Measurements from ENCODE around the gene PDCD6IP. TPM values are rescaled to one million over a fixed set of nuclear protein-coding genes. Genes with fewer than 3 reads are reported as not detected.
"Not testable (repeated sequence)": the region's sequence is repeated elsewhere in the genome, so short reads cannot be mapped to it uniquely, and the experiment has no call there.

PDCD6IP gene
- total and polyA plus RNA-seq, 2 donors from 2014 or later: 47.2 to 240 TPM

DNA sequence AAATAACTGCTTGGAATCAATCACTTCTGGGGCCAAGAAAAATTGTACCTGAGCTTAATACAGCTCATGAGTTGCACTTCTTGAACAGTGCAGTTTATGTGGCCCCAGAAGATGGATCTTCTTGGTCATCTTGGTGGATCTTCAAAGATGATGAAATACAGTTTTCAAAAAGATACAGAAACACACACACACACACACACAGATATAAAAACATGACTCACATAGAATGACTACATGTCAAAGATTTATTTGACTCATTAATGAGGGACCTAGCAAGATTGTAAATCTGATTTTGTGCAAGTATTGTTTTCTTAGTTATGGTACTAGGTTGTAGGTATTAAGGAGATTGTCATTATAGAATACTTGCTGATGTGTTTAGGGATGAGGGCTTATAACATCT, 32.6 kb downstream of the PDCD6IP start:
- Histone ChIP-seq H3K9me3 (ENCODE audit: control insufficient read depth in 2 of 3, insufficient read depth in 1 of 3, low read length in 3 of 3) (no peaks in the 10 kb centered on the region), H3K9ac (ENCODE audit: low read length in 3 of 3) (no peak overlapping the region), H3K27me3 (ENCODE audit: control insufficient read depth, insufficient read depth, low read length) (no peaks in the 10 kb centered on the region), H3K36me3 (ENCODE audit: control insufficient read depth in 2 of 3, insufficient read depth in 3 of 3, low read length in 3 of 3) (peaks cover 0 to 15% (median 11%) of the 10 kb centered on the region in 3 donors), H3K4me3 (ENCODE audit: low read length in 3 of 3) (no peak overlapping the region), H3K27ac (ENCODE audit: low read depth in 2 of 2, low read length in 2 of 2) (no peak overlapping the region), H3K4me1 (ENCODE audit: control insufficient read depth in 2 of 3, insufficient read depth in 2 of 3, low read depth in 1 of 3, low read length in 3 of 3) (no peaks in the 10 kb centered on the region)
- DNase-seq (no peak), FAIRE-seq (no peak)
- intact Hi-C loops (cut with DNase I): no loop called here
- TF ChIP-seq, protein P1, sequence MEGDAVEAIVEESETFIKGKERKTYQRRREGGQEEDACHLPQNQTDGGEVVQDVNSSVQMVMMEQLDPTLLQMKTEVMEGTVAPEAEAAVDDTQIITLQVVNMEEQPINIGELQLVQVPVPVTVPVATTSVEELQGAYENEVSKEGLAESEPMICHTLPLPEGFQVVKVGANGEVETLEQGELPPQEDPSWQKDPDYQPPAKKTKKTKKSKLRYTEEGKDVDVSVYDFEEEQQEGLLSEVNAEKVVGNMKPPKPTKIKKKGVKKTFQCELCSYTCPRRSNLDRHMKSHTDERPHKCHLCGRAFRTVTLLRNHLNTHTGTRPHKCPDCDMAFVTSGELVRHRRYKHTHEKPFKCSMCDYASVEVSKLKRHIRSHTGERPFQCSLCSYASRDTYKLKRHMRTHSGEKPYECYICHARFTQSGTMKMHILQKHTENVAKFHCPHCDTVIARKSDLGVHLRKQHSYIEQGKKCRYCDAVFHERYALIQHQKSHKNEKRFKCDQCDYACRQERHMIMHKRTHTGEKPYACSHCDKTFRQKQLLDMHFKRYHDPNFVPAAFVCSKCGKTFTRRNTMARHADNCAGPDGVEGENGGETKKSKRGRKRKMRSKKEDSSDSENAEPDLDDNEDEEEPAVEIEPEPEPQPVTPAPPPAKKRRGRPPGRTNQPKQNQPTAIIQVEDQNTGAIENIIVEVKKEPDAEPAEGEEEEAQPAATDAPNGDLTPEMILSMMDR (IDR thresholded peaks at IDR 0.05; ENCODE audit: borderline replicate concordance, extremely low read depth, insufficient read depth): no peak

DNA sequence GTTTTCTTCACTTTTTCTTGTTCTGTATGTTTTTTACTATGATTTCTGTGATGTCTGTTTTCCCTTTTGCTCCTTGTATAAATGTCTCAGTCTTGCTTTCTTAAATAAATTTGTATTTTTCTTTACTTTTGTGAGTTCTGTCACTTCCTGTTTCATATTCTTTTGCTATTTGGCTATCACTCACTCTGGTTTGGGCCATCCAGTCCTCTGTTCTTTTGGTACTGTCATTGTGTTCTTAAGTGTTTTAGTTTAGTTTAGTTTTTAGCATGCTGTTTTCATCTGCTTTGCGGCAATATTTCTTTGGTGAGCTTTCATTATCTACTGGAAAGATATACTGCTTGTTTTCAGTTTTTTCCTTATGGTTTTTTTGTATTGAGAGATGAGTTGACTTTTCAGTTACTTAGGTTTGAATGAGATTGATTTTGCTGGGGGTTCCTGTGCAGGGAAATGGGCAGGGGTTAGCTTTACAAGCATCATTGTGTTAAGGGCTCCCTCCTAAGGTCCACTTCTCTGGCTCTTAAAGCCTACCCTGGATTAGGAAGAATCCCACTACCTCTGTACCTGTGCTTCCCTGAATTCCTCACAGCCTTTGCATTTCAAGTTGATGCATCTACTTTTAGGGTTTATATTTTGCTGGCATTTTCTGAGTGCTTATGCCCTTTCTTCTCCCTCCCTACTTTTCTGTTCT, 35.1 kb downstream of the PDCD6IP start:
- no peak for DNase-seq
- Histone ChIP-seq H3K9me3 (ENCODE audit: control insufficient read depth in 2 of 3, insufficient read depth in 1 of 3, low read length in 3 of 3) (no peaks in the 10 kb centered on the region), H3K36me3 (ENCODE audit: control insufficient read depth in 2 of 3, insufficient read depth in 3 of 3, low read length in 3 of 3) (peaks cover 0 to 8% (median 7%) of the 10 kb centered on the region in 3 donors), H3K27me3 (ENCODE audit: control insufficient read depth, insufficient read depth, low read length) (no peaks in the 10 kb centered on the region), H3K27ac (ENCODE audit: low read depth in 2 of 2, low read length in 2 of 2) (no peak overlapping the region), H3K4me3 (ENCODE audit: low read length in 3 of 3) (no peak overlapping the region), H3K4me1 (ENCODE audit: control insufficient read depth in 2 of 3, insufficient read depth in 2 of 3, low read depth in 1 of 3, low read length in 3 of 3) (no peaks in the 10 kb centered on the region), H3K9ac (ENCODE audit: low read length in 3 of 3) (no peak overlapping the region)
- TF ChIP-seq, protein P1 (IDR thresholded peaks at IDR 0.05; ENCODE audit: borderline replicate concordance, extremely low read depth, insufficient read depth): no peak
- intact Hi-C loops (cut with DNase I): no loop called here
- no peak for FAIRE-seq

DNA sequence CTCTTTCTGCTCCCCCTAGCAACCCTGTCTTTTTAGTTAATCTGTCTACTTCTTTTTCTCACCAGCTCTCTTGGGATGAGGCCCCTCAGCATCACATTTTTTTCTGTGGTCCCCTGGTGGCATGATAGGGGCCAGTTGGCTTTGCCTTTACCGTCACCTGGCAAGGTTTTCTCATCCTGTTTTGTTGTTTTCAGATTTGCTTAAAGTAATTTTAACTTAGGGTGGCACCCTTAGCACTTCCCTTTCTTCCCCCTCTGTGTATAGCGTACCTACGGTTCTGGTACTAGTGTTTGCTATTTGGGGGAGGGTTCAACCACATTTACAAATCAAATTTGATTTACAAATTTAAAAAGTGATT, 35.6 kb downstream of the PDCD6IP start:
- no peaks in the 10 kb centered on the region for H3K27me3 ChIP-seq (ENCODE audit: control insufficient read depth, insufficient read depth, low read length)
- no peak for DNase-seq
- no peaks in the 10 kb centered on the region for H3K9me3 ChIP-seq (ENCODE audit: control insufficient read depth in 2 of 3, insufficient read depth in 1 of 3, low read length in 3 of 3)
- no peaks in the 10 kb centered on the region for H3K4me1 ChIP-seq (ENCODE audit: control insufficient read depth in 2 of 3, insufficient read depth in 2 of 3, low read depth in 1 of 3, low read length in 3 of 3)
- no peak overlapping the region for H3K9ac ChIP-seq (ENCODE audit: low read length in 3 of 3)
- peaks cover 0 to 6% (median 5%) of the 10 kb centered on the region in 3 donors for H3K36me3 ChIP-seq (ENCODE audit: control insufficient read depth in 2 of 3, insufficient read depth in 3 of 3, low read length in 3 of 3)
- no peak for FAIRE-seq
- H3K4me3 ChIP-seq (ENCODE audit: low read length in 3 of 3): no peak overlapping the region
- H3K27ac ChIP-seq (ENCODE audit: low read depth in 2 of 2, low read length in 2 of 2): no peak overlapping the region
- intact Hi-C loops (cut with DNase I): no loop called here
- TF ChIP-seq, protein P1 (IDR thresholded peaks at IDR 0.05; ENCODE audit: borderline replicate concordance, extremely low read depth, insufficient read depth): no peak

DNA sequence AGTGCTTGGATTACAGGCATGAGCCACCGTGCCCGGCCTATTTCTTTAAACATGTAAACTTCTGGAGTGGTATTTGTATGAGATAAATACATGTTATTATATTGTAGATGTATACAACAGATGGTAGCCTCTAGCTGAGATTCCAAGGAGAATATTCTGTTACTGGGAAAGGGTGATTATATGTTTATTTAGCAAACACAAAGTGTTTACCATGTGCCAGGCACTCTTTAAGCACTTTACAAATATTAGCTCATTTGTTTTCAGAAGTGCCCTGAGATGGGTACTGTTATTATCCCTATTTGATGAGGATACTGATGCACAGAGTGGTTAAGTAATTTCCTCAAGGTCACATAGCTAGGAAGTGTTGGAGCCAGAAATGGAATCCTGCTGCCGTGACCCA, 38.8 kb downstream of the PDCD6IP start:
- FAIRE-seq; H3K36me3 ChIP-seq (ENCODE audit: control insufficient read depth in 2 of 3, insufficient read depth in 3 of 3, low read length in 3 of 3); H3K27ac ChIP-seq (ENCODE audit: low read depth in 2 of 2, low read length in 2 of 2); H3K4me1 ChIP-seq (ENCODE audit: control insufficient read depth in 2 of 3, insufficient read depth in 2 of 3, low read depth in 1 of 3, low read length in 3 of 3); H3K27me3 ChIP-seq (ENCODE audit: control insufficient read depth, insufficient read depth, low read length); intact Hi-C loops (cut with DNase I); H3K9ac ChIP-seq (ENCODE audit: low read length in 3 of 3); H3K4me3 ChIP-seq (ENCODE audit: low read length in 3 of 3); H3K9me3 ChIP-seq (ENCODE audit: control insufficient read depth in 2 of 3, insufficient read depth in 1 of 3, low read length in 3 of 3); DNase-seq: not testable (repeated sequence)
